ENCODE data around the gene PRKCZ. TPM values are rescaled to one million over a fixed set of nuclear protein-coding genes. Genes with fewer than 3 reads are reported as not detected.

Gene PRKCZ
- total and polyA plus RNA-seq, 9 of the 15 experiments (the other 6 are each of a cell fraction or from before 2014, with no cell fraction given) = 0.07 to 3.1 (median 1.3) TPM

- TF ChIP-seq CXXC5 (CRISPR knock-in tag; IDR thresholded peaks at IDR 0.05) = peak; percentile 75
- peak; percentile 67 for TF ChIP-seq CREM (IDR thresholded peaks at IDR 0.05; ENCODE audit: low read depth)
- no peak for TF ChIP-seq TBL1XR1 (IDR thresholded peaks at IDR 0.05; ENCODE audit: low read length in 2 of 2)
- no peak for TF ChIP-seq DIDO1 (tag; IDR thresholded peaks at IDR 0.05; ENCODE audit: low read depth)
- TF ChIP-seq, protein P1, sequence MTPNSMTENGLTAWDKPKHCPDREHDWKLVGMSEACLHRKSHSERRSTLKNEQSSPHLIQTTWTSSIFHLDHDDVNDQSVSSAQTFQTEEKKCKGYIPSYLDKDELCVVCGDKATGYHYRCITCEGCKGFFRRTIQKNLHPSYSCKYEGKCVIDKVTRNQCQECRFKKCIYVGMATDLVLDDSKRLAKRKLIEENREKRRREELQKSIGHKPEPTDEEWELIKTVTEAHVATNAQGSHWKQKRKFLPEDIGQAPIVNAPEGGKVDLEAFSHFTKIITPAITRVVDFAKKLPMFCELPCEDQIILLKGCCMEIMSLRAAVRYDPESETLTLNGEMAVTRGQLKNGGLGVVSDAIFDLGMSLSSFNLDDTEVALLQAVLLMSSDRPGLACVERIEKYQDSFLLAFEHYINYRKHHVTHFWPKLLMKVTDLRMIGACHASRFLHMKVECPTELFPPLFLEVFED (CRISPR knock-in tag; conservative IDR thresholded peaks at IDR 0.05) = no peak; the same call in 1 of the 2 replicates
- peak; percentile 33 for TF ChIP-seq MXD1 (CRISPR knock-in tag; IDR thresholded peaks at IDR 0.05; ENCODE audit: borderline replicate concordance, poor library complexity, severe bottlenecking)
- TF ChIP-seq ILF3 (IDR thresholded peaks at IDR 0.05; ENCODE audit: borderline replicate concordance) = no peak
- no peak for TF ChIP-seq CBX8 (IDR thresholded peaks at IDR 0.05; ENCODE audit: borderline replicate concordance, extremely low read depth, low read depth, low read length, poor library complexity, severe bottlenecking)
- peak; percentile 88 for TF ChIP-seq ETV1 (tag; conservative IDR thresholded peaks at IDR 0.05; ENCODE audit: low read depth)
- TF ChIP-seq WHSC1 (IDR thresholded peaks at IDR 0.05; ENCODE audit: low read length) = no peak
- TF ChIP-seq ARHGAP35 (IDR thresholded peaks at IDR 0.05; ENCODE audit: partially characterized antibody) = no peak
- no peak for TF ChIP-seq ZBTB2 (IDR thresholded peaks at IDR 0.05)
- no peak for TF ChIP-seq GATAD2B (IDR thresholded peaks at IDR 0.05; ENCODE audit: borderline replicate concordance)
- no peak for TF ChIP-seq MEF2A (IDR thresholded peaks at IDR 0.05; ENCODE audit: control insufficient read depth, low read depth, low read length)
- TF ChIP-seq POLR2B (IDR thresholded peaks at IDR 0.05; ENCODE audit: low read depth, partially characterized antibody) = peak; percentile 91
- TF ChIP-seq RAD21 (CRISPR knock-in tag; conservative IDR thresholded peaks at IDR 0.05 in 1 of 2, IDR thresholded peaks at IDR 0.05 in 1 of 2) = peak in 1 of 2 experiments; percentile 26; a peak in 1 of 4 replicates
- no peak for TF ChIP-seq TCF7L2 (IDR thresholded peaks at IDR 0.05; ENCODE audit: low read depth, low read length)
- TF ChIP-seq, protein P2, sequence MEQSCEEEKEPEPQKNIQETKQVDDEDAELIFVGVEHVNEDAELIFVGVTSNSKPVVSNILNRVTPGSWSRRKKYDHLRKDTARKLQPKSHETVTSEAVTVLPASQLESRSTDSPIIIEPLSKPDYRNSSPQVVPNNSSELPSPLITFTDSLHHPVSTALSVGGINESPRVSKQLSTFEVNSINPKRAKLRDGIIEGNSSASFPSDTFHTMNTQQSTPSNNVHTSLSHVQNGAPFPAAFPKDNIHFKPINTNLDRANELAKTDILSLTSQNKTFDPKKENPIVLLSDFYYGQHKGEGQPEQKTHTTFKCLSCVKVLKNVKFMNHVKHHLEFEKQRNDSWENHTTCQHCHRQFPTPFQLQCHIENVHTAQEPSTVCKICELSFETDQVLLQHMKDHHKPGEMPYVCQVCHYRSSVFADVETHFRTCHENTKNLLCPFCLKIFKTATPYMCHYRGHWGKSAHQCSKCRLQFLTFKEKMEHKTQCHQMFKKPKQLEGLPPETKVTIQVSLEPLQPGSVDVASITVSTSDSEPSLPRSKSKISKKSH (CRISPR knock-in tag; IDR thresholded peaks at IDR 0.05) = no peak
- TF ChIP-seq TRIM24 (IDR thresholded peaks at IDR 0.05) = no peak
Observed at GRCh38 chr1:2199042-2199810, 149.0 kb downstream of the PRKCZ start (continued).
